AG04449 (cell line): Measurements from ENCODE around the gene THBS1.

Experiments
- CTCF ChIA-PET: fragments of 350-600 bp; formaldehyde crosslinking; extraction: SDS; loops from one replicate; lab custom pipeline; 2021; ENCODE audit warnings: antibody characterized with exemption; lab: Yijun Ruan, JAX
- POLR2A ChIA-PET: fragments of 400-600, 350-600 bp; formaldehyde crosslinking; extraction: SDS; loops from one replicate; lab custom pipeline; 2020; ENCODE audit warnings: antibody characterized with exemption, inconsistent platforms; lab: Yijun Ruan, JAX
- DNase-seq: peaks from one replicate; pipeline ENCODE4 v3.0.0-alpha.2; 2010; ENCODE audit warnings: low read depth, low spot score
- H3K4me3 ChIP-seq: 2 replicates; pipeline ENCODE4 v1.5.1; 2011; ENCODE audit warnings: low read depth, mild to moderate bottlenecking, control low read depth, low read length
- TF ChIP-seq, protein P1 (sequence below): IDR thresholded peaks from one replicate; pipeline ENCODE4 v1.5.1; 2011; ENCODE audit warnings: mild to moderate bottlenecking, moderate library complexity, low read length, control low read depth, inconsistent platforms; ENCODE audit not compliant: insufficient read depth; ENCODE audit errors: missing control alignments

Gene THBS1

DNA sequence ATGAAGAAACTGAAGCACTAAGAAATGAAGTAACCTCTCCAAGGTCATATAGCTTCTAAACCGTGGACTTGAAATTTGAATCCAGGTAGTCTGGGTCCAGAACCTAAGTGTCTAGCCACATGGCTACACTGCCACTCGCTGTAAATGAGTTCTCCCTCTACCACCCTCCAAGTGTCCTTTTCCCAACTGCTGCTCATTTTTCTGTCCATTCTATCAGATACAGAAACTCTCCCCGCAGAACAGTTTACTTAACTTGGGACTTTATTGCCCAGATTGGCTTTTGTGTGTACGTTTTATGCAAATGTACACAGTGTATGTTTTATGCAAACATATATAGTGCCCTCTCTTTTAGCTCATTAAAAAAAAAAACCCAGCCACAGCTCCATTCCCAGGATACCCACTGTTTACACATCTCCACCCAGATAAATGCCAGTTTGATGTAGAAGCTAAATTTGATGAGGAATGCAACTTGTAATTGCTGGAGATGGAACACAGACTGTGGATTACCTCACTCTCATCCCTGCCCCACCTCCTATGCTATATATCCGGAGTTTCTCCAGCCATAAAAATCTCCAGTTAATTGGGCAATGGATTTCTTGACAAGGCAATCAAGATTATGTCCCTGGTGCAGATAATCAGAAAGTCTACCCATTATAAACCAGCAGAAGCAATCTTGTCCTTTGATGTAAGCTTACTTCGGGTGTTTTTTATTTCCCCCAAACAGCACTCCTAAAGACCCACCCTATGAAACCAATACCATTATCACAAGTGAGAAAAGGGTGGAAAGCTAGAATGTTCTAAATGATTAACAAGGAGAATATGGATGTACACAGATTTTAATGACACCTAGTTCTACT is 42.0 kb downstream of the THBS1 start:
- TF ChIP-seq, protein P1, sequence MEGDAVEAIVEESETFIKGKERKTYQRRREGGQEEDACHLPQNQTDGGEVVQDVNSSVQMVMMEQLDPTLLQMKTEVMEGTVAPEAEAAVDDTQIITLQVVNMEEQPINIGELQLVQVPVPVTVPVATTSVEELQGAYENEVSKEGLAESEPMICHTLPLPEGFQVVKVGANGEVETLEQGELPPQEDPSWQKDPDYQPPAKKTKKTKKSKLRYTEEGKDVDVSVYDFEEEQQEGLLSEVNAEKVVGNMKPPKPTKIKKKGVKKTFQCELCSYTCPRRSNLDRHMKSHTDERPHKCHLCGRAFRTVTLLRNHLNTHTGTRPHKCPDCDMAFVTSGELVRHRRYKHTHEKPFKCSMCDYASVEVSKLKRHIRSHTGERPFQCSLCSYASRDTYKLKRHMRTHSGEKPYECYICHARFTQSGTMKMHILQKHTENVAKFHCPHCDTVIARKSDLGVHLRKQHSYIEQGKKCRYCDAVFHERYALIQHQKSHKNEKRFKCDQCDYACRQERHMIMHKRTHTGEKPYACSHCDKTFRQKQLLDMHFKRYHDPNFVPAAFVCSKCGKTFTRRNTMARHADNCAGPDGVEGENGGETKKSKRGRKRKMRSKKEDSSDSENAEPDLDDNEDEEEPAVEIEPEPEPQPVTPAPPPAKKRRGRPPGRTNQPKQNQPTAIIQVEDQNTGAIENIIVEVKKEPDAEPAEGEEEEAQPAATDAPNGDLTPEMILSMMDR, result no peak
- no peak for DNase-seq
- no peak overlapping the region for H3K4me3 ChIP-seq
- ChIA-PET CTCF (interaction anchor here (0.6 to 14.6 kb wide), 6 partner anchors 7 to 150 kb away, joined by 3 to 94 read pairs (median 5); no protein-coding TSS in a partner anchor), POLR2A (no interaction called here)

DNA sequence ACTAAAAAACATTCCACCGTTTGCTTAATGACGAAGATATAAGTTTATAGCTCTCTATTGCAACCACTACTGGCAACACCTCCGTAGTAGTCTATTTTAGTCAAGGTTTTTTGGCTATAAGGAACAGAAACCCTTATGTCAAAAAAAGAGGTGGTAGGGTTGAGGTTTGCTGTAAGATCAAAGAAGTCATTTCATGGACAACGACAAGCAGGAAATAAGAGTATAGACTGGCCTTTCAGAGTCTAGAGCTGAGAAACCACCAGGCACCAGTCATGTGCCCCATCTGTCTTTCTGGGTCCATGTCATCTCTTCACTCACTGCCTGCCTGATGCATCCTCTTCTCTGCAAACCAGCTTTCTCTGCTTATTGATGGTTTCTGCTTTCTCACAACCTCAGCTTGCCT is 42.7 kb downstream of the THBS1 start:
- POLR2A ChIA-PET, result no interaction called here
- no peak for DNase-seq
- H3K4me3 ChIP-seq, result no peak overlapping the region
- CTCF ChIA-PET, result interaction anchor here (1.3 to 14.6 kb wide), 4 partner anchors 8 to 133 kb away, joined by 3 to 94 read pairs (median 5); no protein-coding TSS in a partner anchor
- TF ChIP-seq, protein P1, result no peak

DNA sequence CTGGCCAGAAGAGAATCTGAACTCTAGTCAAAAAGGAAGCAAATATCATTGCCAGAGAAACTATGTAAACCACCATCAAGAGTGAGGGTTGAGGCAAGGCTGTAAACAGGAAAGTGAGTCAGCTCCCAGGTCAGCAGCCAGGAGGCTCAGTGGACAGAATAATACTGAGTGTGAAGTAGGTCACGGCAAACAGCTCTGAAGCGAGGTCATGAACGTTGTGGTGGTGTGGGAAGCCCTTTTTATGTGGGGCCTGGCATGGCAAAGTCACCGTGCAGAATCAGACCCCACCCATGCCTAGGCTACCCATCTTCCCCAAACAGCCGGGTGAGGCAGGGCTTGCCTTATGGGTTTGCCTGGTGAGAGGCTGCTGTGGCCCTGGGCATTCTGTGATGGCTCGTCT is 43.9 kb downstream of the THBS1 start:
- ChIA-PET CTCF (interaction anchor here (0.9 to 14.6 kb wide), 6 partner anchors 9 to 132 kb away, joined by 3 to 94 read pairs (median 4); no protein-coding TSS in a partner anchor), POLR2A (interaction anchor here (0.5 kb wide), 1 partner anchor 157 kb away, joined by 3 read pairs; no protein-coding TSS in a partner anchor)
- TF ChIP-seq, protein P1, result no peak
- peak; percentile 65 for DNase-seq
- H3K4me3 ChIP-seq, result no peak overlapping the region

DNA sequence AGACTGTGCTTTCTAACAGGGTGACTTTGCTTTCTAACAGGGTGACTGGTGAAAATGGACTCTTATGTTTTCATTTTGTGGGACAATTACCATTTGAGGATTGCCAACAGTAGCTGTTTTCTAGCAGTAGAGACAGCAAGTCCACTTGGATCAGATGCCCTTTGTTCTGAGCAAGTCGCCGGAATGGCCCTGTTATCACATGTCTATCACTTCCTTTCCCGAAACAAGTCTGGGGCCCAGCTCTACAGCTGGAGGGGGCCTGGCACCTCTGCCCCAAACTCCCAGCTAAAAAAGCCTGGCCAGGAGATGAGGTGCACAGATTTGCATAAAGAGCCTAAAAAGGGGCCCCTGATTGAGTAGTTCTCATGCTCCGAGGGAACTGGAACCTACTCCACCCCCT is 44.6 kb downstream of the THBS1 start:
- CTCF ChIA-PET, result interaction anchor here (0.9 to 14.6 kb wide), 5 partner anchors 9 to 131 kb away, joined by 3 to 94 read pairs (median 6); no protein-coding TSS in a partner anchor
- POLR2A ChIA-PET, result interaction anchor here (0.6 kb wide), 1 partner anchor 163 kb away, joined by 3 read pairs; no protein-coding TSS in a partner anchor
- no peak overlapping the region for H3K4me3 ChIP-seq
- DNase-seq, result no peak
- TF ChIP-seq, protein P1, result no peak

DNA sequence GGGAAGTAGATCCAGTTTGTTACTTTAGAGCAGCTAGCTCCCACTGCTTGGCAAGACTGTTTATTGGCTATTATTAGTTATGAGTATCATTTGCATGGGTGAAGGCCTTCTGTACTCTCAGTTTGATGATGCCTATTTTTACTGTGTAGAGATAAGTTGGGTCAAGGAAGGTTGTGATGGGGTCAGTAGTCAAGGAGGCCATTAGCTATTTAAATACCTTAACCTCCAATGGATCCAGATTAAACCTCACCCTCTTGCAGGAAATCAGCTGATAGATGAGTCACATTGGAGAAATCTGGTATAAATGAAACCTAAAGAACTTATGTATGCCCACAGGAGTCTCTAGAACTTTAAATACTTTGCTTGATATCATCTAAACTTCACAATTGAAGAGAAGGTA is 45.0 kb downstream of the THBS1 start:
- ChIA-PET POLR2A (interaction anchor here (0.6 kb wide), 1 partner anchor 162 kb away, joined by 3 read pairs; no protein-coding TSS in a partner anchor), CTCF (interaction anchor here (0.9 to 14.6 kb wide), 4 partner anchors 9 to 131 kb away, joined by 3 to 94 read pairs (median 4); no protein-coding TSS in a partner anchor)
- DNase-seq, result no peak
- H3K4me3 ChIP-seq, result no peak overlapping the region
- TF ChIP-seq, protein P1, result no peak
